AG04449 (cell line): ENCODE results near the gene MPPED2.
"Not testable (repeated sequence)": the region's sequence is repeated elsewhere in the genome, so short reads cannot be mapped to it uniquely, and the experiment has no call there.

Source experiments
- CTCF ChIA-PET: fragments of 350-600 bp; formaldehyde crosslinking; extraction: SDS; loops from one replicate; lab custom pipeline; 2021; ENCODE audit warnings: antibody characterized with exemption; lab: Yijun Ruan, JAX
- POLR2A ChIA-PET: fragments of 400-600, 350-600 bp; formaldehyde crosslinking; extraction: SDS; loops from one replicate; lab custom pipeline; 2020; ENCODE audit warnings: antibody characterized with exemption, inconsistent platforms; lab: Yijun Ruan, JAX
- DNase-seq: peaks from one replicate; pipeline ENCODE4 v3.0.0-alpha.2; 2010; ENCODE audit warnings: low read depth, low spot score
- H3K4me3 ChIP-seq: 2 replicates; pipeline ENCODE4 v1.5.1; 2011; ENCODE audit warnings: low read depth, mild to moderate bottlenecking, control low read depth, low read length
- TF ChIP-seq, protein P1 (sequence below): IDR thresholded peaks from one replicate; pipeline ENCODE4 v1.5.1; 2011; ENCODE audit warnings: mild to moderate bottlenecking, moderate library complexity, low read length, control low read depth, inconsistent platforms; ENCODE audit not compliant: insufficient read depth; ENCODE audit errors: missing control alignments

MPPED2 gene

DNA sequence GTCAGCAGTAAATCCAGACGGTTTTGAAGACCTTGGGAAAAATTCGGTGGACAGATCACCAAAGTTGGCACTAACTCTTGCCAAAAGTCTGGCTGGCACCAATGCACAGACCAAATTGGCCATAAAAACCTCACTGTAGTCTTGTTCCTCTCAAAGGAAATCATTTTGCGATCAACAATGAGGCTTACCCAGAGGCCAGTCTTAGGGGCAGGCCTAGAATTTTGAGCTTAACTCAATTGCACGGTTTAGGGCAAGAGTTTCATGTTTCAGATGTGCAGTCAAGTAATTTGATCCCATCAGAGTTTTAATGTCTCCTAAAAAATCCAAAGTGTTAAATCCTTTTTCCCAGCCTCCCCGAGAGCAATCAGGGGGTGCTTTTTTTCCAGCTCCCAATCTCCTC is 19.0 kb downstream of the MPPED2 start:
- H3K4me3 ChIP-seq = no peak overlapping the region
- TF ChIP-seq, protein P1, sequence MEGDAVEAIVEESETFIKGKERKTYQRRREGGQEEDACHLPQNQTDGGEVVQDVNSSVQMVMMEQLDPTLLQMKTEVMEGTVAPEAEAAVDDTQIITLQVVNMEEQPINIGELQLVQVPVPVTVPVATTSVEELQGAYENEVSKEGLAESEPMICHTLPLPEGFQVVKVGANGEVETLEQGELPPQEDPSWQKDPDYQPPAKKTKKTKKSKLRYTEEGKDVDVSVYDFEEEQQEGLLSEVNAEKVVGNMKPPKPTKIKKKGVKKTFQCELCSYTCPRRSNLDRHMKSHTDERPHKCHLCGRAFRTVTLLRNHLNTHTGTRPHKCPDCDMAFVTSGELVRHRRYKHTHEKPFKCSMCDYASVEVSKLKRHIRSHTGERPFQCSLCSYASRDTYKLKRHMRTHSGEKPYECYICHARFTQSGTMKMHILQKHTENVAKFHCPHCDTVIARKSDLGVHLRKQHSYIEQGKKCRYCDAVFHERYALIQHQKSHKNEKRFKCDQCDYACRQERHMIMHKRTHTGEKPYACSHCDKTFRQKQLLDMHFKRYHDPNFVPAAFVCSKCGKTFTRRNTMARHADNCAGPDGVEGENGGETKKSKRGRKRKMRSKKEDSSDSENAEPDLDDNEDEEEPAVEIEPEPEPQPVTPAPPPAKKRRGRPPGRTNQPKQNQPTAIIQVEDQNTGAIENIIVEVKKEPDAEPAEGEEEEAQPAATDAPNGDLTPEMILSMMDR = no peak
- POLR2A ChIA-PET = no interaction called here
- CTCF ChIA-PET = no interaction called here
- no peak for DNase-seq

DNA sequence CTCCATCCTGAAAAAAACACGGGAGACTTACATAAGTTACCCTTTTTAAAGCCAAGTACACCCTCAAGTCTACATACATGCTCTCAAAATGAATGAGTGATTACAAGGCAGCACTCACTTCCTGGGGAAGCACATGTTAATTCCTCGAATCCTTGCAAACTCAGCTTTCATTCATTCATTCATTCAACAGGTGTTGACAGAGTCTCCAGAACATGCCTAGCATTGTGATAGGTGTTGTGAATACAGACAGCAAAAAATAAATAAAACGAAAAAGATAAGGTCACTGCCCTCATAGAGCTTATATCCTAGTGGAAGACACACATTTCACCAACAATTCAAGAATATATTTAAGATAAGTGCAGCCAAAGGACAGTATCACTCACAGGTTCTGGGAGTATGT is 19.7 kb downstream of the MPPED2 start:
- TF ChIP-seq, protein P1 = no peak
- ChIA-PET POLR2A (no interaction called here), CTCF (no interaction called here)
- DNase-seq = no peak
- H3K4me3 ChIP-seq = no peak overlapping the region

- CTCF ChIA-PET = no interaction called here
- TF ChIP-seq, protein P1 = no peak
- POLR2A ChIA-PET = no interaction called here
- no peak overlapping the region for H3K4me3 ChIP-seq
- DNase-seq = no peak
Measured at GRCh38 chr11:30565027-30565426, 21.1 kb downstream of the MPPED2 start.

DNA sequence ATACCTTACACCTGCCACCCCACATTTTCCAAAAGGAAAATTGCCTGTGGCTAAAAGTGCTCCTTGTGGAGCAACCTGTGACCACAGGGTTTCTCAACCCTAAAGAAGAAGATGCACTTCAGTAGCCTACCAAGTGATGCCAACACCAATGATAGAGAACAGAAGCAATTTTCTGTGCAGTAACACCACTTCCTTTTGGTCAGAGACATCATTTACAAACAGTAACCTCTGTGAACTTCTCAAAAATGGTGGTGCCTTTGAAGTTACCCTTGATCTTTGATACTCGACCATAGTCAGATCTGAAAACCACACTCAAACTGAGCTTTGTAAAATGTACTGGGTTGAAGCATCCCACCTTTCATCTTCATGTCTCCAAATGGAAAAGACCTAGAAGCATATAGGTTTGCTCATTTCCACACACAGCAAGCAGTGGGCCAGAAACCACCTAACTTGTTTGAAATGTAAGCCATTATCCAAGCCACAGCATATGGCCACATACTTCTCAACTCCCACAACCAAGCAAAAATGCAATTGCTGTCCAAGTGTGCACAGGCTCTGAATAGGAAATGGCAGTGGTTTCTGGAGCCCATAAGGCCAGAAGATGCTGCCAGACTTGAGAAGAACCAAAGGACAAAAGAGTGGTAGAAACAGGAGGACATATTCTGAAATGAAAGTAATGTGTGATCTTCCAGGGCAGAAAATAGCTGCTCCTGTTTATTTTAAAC is 24.3 kb downstream of the MPPED2 start:
- POLR2A ChIA-PET = no interaction called here

GRCh38 chr11:30560206-30561106 is 25.7 kb downstream of the MPPED2 start:
- CTCF ChIA-PET = no interaction called here
- POLR2A ChIA-PET = no interaction called here
- no peak for DNase-seq
- H3K4me3 ChIP-seq = no peak overlapping the region
- TF ChIP-seq, protein P1 = no peak

More for the DNA sequence above, 24.3 kb downstream of the MPPED2 start:
- no peak overlapping the region for H3K4me3 ChIP-seq
- CTCF ChIA-PET = no interaction called here
- TF ChIP-seq, protein P1 = no peak
- no peak for DNase-seq

GRCh38 chr11:30559004-30559403 is 27.1 kb downstream of the MPPED2 start:
- no peak overlapping the region for H3K4me3 ChIP-seq
- CTCF ChIA-PET = no interaction called here
- POLR2A ChIA-PET = no interaction called here

DNA sequence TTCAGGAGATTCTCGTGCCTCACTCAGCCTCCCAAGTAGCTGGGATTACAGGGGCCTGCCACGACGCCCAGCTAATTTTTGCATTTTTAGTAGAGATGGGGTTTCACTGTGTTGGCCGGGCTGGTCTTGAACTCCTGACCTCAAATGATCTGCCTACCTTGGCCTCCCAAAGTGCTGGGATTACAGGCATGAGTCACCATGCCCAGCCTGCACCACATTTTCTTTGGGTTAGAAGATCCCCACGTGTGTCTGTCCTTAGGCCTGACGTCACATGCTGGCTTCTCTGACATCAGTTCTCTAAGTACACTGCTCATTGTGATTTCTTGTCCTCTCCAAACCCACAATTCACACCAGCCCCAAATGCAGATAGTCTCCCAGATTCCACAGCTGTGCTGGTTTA is 31.6 kb downstream of the MPPED2 start:
- CTCF ChIA-PET, POLR2A ChIA-PET, DNase-seq, H3K4me3 ChIP-seq: not testable (repeated sequence)

More at GRCh38 chr11:30559004-30559403, 27.1 kb downstream of the MPPED2 start:
- TF ChIP-seq, protein P1 = no peak
- DNase-seq = no peak
